ENCODE results near the gene SEMA3E.

DNA sequence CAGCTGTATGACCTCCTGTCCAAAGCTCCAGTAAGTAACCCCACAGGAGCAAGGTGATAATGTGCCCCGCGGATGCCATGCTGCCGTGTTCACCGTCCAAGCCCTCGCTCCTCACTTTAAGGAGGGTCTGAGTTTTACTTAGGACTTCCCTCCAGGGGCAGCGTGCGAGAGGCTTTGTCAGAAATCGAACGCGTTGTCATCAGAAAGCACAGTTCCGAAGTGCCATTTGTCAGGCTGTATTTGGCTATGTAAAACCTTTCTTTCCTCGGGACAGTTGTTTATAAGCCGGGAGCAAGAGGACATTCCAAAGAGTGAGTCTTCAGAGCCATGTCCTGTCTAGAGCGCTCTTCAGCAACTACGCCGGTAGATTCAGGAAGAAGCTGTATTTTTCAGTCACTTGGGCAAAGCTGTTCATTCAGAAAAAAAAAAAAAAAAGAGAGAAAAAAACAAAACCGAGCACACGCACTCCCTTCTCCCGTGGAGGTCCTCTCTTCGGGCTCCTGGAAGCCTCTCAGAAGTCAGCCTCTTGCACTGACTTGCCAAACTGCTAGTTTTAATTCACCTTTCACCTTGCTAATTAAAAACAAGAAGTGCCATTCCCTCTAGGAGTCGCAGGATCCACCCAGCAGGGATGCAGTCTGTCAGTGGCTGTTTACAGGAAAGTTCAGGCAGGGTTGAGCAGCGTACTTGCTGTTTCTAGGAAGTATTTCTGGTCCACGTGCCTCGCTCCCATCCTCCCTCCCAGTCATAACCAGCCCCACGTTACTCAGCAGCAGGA is at the start of gene SEMA3E:
- TF ChIP-seq ATF1 (CRISPR knock-in tag; IDR thresholded peaks at IDR 0.05) = no peak
- TF ChIP-seq NFYB (CRISPR knock-in tag; conservative IDR thresholded peaks at IDR 0.05; ENCODE audit: low read depth) = no peak
- no peak for TF ChIP-seq KAT7 (CRISPR knock-in tag; IDR thresholded peaks at IDR 0.05; ENCODE audit: borderline replicate concordance)
- no peak for TF ChIP-seq ATF3 (CRISPR knock-in tag; conservative IDR thresholded peaks at IDR 0.05)
- no peak for TF ChIP-seq JUN (CRISPR knock-in tag; IDR thresholded peaks at IDR 0.05)
- no peak for TF ChIP-seq NFE2L1 (CRISPR knock-in tag; IDR thresholded peaks at IDR 0.05)
- TF ChIP-seq CTCF (IDR thresholded peaks at IDR 0.05) = no peak
- no peak for TF ChIP-seq E2F1 (CRISPR knock-in tag; IDR thresholded peaks at IDR 0.05)
- no peak for TF ChIP-seq ZNF317 (CRISPR knock-in tag; IDR thresholded peaks at IDR 0.05; ENCODE audit: borderline replicate concordance, low read depth)
- TF ChIP-seq, protein P1, sequence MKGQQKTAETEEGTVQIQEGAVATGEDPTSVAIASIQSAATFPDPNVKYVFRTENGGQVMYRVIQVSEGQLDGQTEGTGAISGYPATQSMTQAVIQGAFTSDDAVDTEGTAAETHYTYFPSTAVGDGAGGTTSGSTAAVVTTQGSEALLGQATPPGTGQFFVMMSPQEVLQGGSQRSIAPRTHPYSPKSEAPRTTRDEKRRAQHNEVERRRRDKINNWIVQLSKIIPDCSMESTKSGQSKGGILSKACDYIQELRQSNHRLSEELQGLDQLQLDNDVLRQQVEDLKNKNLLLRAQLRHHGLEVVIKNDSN (CRISPR knock-in tag; IDR thresholded peaks at IDR 0.05) = no peak
- TF ChIP-seq, protein P2, sequence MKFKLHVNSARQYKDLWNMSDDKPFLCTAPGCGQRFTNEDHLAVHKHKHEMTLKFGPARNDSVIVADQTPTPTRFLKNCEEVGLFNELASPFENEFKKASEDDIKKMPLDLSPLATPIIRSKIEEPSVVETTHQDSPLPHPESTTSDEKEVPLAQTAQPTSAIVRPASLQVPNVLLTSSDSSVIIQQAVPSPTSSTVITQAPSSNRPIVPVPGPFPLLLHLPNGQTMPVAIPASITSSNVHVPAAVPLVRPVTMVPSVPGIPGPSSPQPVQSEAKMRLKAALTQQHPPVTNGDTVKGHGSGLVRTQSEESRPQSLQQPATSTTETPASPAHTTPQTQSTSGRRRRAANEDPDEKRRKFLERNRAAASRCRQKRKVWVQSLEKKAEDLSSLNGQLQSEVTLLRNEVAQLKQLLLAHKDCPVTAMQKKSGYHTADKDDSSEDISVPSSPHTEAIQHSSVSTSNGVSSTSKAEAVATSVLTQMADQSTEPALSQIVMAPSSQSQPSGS (CRISPR knock-in tag; IDR thresholded peaks at IDR 0.05; ENCODE audit: borderline replicate concordance, low read depth) = no peak
- TF ChIP-seq MAX (CRISPR knock-in tag; IDR thresholded peaks at IDR 0.05) = 0 out of 2 replicates have a peak, but pooled peaks have one; percentile 26
- no peak for TF ChIP-seq TEAD4 (CRISPR knock-in tag; IDR thresholded peaks at IDR 0.05)
- no peak for TF ChIP-seq ZNF512 (CRISPR knock-in tag; IDR thresholded peaks at IDR 0.05; ENCODE audit: borderline replicate concordance)
